Measurements from ENCODE around the gene WFDC2.

DNA sequence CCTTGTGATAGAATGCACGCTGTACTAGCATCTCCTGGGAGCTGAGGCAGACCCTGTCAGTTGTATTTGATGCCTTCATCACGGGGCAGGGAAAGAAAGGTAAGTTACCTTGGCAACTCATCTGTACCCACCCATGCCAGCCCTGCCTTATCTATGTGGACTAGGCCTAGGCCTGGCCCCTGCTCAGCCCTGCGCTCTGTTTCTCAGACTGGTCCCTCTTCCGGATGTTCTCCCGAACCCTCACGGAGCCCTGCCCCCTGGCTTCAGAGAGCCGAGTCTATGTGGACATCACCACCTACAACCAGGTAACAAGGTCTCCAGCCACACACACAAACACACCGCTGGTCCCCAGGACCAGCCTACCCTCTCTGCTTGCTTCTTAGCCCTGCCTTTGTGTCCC lies 49.4 kb upstream of the WFDC2 start:
- TF ChIP-seq, protein P1, sequence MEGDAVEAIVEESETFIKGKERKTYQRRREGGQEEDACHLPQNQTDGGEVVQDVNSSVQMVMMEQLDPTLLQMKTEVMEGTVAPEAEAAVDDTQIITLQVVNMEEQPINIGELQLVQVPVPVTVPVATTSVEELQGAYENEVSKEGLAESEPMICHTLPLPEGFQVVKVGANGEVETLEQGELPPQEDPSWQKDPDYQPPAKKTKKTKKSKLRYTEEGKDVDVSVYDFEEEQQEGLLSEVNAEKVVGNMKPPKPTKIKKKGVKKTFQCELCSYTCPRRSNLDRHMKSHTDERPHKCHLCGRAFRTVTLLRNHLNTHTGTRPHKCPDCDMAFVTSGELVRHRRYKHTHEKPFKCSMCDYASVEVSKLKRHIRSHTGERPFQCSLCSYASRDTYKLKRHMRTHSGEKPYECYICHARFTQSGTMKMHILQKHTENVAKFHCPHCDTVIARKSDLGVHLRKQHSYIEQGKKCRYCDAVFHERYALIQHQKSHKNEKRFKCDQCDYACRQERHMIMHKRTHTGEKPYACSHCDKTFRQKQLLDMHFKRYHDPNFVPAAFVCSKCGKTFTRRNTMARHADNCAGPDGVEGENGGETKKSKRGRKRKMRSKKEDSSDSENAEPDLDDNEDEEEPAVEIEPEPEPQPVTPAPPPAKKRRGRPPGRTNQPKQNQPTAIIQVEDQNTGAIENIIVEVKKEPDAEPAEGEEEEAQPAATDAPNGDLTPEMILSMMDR (conservative IDR thresholded peaks at IDR 0.05; ENCODE audit: low read depth in 2 of 2) = no peak
- TF ChIP-seq EZH2 (IDR thresholded peaks at IDR 0.05; ENCODE audit: low read depth, unreplicated experiment) = no peak

All from GM23338 (cell line).